BJ (cell line): ENCODE data around the gene TNFRSF6B. TPM values are rescaled to one million over a fixed set of nuclear protein-coding genes. Genes with fewer than 3 reads are reported as not detected.

Experiments used
- CTCF ChIA-PET: fragments of 350-600 bp; formaldehyde crosslinking; extraction: SDS; loops from one replicate; lab custom pipeline; 2021; ENCODE audit warnings: antibody characterized with exemption, inconsistent platforms; lab: Yijun Ruan, JAX
- POLR2A ChIA-PET: fragments of 300-600 bp; sonication (Branson Sonifier 250); formaldehyde crosslinking; extraction: SDS; loops from one replicate; lab custom pipeline; 2021; ENCODE audit warnings: antibody characterized with exemption; lab: Charles Lee
- DNase-seq: peaks from one replicate; pipeline ENCODE4 v3.0.0-alpha.2; 2011; ENCODE audit warnings: low read depth
- H3K27me3 ChIP-seq: 2 replicates; pipeline ENCODE4 v1.6.0; 2011; ENCODE audit warnings: low read length; ENCODE audit not compliant: control insufficient read depth, insufficient read depth
- H3K36me3 ChIP-seq: 2 replicates; pipeline ENCODE4 v1.5.1; 2011; ENCODE audit warnings: low read length; ENCODE audit not compliant: control insufficient read depth, insufficient read depth
- H3K4me3 ChIP-seq: 2 replicates; pipeline ENCODE4 v1.5.1; 2011; ENCODE audit warnings: low read depth, mild to moderate bottlenecking, control low read depth, low read length
- CTCF ChIP-seq: IDR thresholded peaks from 2 replicates; pipeline ENCODE4 v1.5.1; 2011; ENCODE audit warnings: low read depth, mild to moderate bottlenecking, control low read depth, inconsistent platforms, low read length, moderate library complexity; ENCODE audit not compliant: insufficient read depth
- polyA plus RNA-seq: library from polyadenylated mRNA; depleted of rRNA; stranded (reverse); fragments of >200 nt; gene quantifications from 2 replicates; pipeline ENCODE4 v1.2.3, GENCODE V29; 2011

TNFRSF6B gene
- polyA plus RNA-seq, 1 experiment = 3.2 TPM

GRCh38 chr20:63680857-63681608 is 15.4 kb upstream of the TNFRSF6B start:
- H3K27me3 ChIP-seq = no peaks in the 10 kb centered on the region
- no peak for DNase-seq
- H3K4me3 ChIP-seq = no peak overlapping the region
- no peak for TF ChIP-seq CTCF
- CTCF ChIA-PET = interaction anchor here (1.5 kb wide), 2 partner anchors 19 to 144 kb away, joined by 4 read pairs; partner anchors contain the start of gene PTK6
- peaks cover 13% of the 10 kb centered on the region for H3K36me3 ChIP-seq
- POLR2A ChIA-PET = interaction anchor here (0.6 kb wide), 1 partner anchor 39 kb away, joined by 3 read pairs; no protein-coding TSS in a partner anchor

- DNase-seq = no peak
- POLR2A ChIA-PET = interaction anchor here (0.6 kb wide), 1 partner anchor 40 kb away, joined by 3 read pairs; no protein-coding TSS in a partner anchor
- Histone ChIP-seq H3K36me3 (peaks cover 13% of the 10 kb centered on the region), H3K27me3 (no peaks in the 10 kb centered on the region), H3K4me3 (no peak overlapping the region)
- CTCF ChIA-PET = interaction anchor here (0.7 to 0.9 kb wide), 2 partner anchors 158 to 161 kb away, joined by 3 to 4 read pairs; partner anchors contain the start of gene PPDPF
- TF ChIP-seq CTCF = no peak
Observed at GRCh38 chr20:63681609-63682142, 14.8 kb upstream of the TNFRSF6B start.

GRCh38 chr20:63682384-63683139 is 13.9 kb upstream of the TNFRSF6B start:
- peak; percentile 92 for DNase-seq
- ChIA-PET POLR2A (no interaction called here), CTCF (interaction anchor here (0.9 to 1.3 kb wide), 5 partner anchors 15 to 162 kb away, joined by 3 to 5 read pairs (median 4); partner anchors contain the start of genes PPDPF and RTEL1)
- Histone ChIP-seq H3K4me3 (no peak overlapping the region), H3K36me3 (peaks cover 12% of the 10 kb centered on the region), H3K27me3 (no peaks in the 10 kb centered on the region)
- TF ChIP-seq CTCF = no peak

- Histone ChIP-seq H3K36me3 (peaks cover under 1% of the 10 kb centered on the region; the same call in 1 of the 2 replicates), H3K4me3 (no peak overlapping the region), H3K27me3 (no peaks in the 10 kb centered on the region)
- ChIA-PET CTCF (no interaction called here), POLR2A (no interaction called here)
- no peak for DNase-seq
- no peak for TF ChIP-seq CTCF
Observed at GRCh38 chr20:63685269-63686026, 11.0 kb upstream of the TNFRSF6B start.
